HG03064 (cell line): ENCODE measurements around the gene CPLX3.
A peak's percentile ranks its signal among the peaks of the same experiment; 100 is the strongest.
"Not testable (repeated sequence)": the region's sequence is repeated elsewhere in the genome, so short reads cannot be mapped to it uniquely, and the experiment has no call there.

Experiments
- ATAC-seq: cut with Tn5 transposase; IDR thresholded peaks from one replicate; pipeline ENCODE4 v1.9.1; 2021; ENCODE audit warnings: low read depth; ENCODE audit not compliant: unreplicated experiment

Gene CPLX3

GRCh38 chr15:74826364-74826819 is at the start of gene CPLX3:
Gene CPLX3, plus strand, starts transcription at chr15:74826627. Its CDS starts 77 bp downstream, at chr15:74826704.
- ATAC-seq: no peak

- peak; percentile 34 for ATAC-seq
Observed at GRCh38 chr15:74776821-74777768, 49.3 kb upstream of the CPLX3 start.

GRCh38 chr15:74777769-74778598 is 48.4 kb upstream of the CPLX3 start:
- no peak for ATAC-seq

- ATAC-seq: no peak
Observed at GRCh38 chr15:74778599-74778970, 47.8 kb upstream of the CPLX3 start.

- ATAC-seq: no peak
Observed at GRCh38 chr15:74779162-74779648, 47.2 kb upstream of the CPLX3 start.

GRCh38 chr15:74780523-74781430 is 45.6 kb upstream of the CPLX3 start:
- no peak for ATAC-seq

GRCh38 chr15:74781431-74782258 is 44.8 kb upstream of the CPLX3 start, which contains the start of gene CSK:
Gene CSK, plus strand, starts transcription at chr15:74782080. Its CDS starts 16,218 bp downstream, at chr15:74798298.
- ATAC-seq: no peak

- no peak for ATAC-seq
Observed at GRCh38 chr15:74782259-74783071, 44.0 kb upstream of the CPLX3 start.

- ATAC-seq: no peak
Observed at GRCh38 chr15:74783072-74783807, 43.2 kb upstream of the CPLX3 start.

GRCh38 chr15:74783808-74784175 is 42.6 kb upstream of the CPLX3 start:
- no peak for ATAC-seq

GRCh38 chr15:74784426-74785193 is 41.8 kb upstream of the CPLX3 start:
- ATAC-seq: no peak

- ATAC-seq: no peak
Observed at GRCh38 chr15:74785194-74786032, 41.0 kb upstream of the CPLX3 start.

GRCh38 chr15:74786081-74786480 is 40.3 kb upstream of the CPLX3 start:
- ATAC-seq: not testable (repeated sequence)

GRCh38 chr15:74786551-74787165 is 39.8 kb upstream of the CPLX3 start:
- no peak for ATAC-seq

GRCh38 chr15:74787251-74788041 is 39.0 kb upstream of the CPLX3 start:
- ATAC-seq: peak; percentile 36
